Smooth muscle cell (in vitro differentiated cells): Measurements from ENCODE around the gene PRRC2B. TPM values are rescaled to one million over a fixed set of nuclear protein-coding genes. Genes with fewer than 3 reads are reported as not detected.

Experiments used
- DNase-seq: peaks from one replicate; lab custom pipeline; 2025; ENCODE audit not compliant: unreplicated experiment; lab: John Stamatoyannopoulos, UW
- H2AFZ ChIP-seq: fragments of 200-600 bp; sonication (generic); 2 replicates; pipeline ENCODE4 v1.6.0; 2016; ENCODE audit warnings: antibody characterized with exemption, low read depth, mild to moderate bottlenecking
- H3F3A ChIP-seq: fragments of 200-600 bp; sonication (generic); 2 replicates; pipeline ENCODE4 v1.6.0; 2017; ENCODE audit warnings: antibody characterized with exemption, low read depth
- H3K27ac ChIP-seq: fragments of 200-600 bp; sonication (generic); 2 replicates; pipeline ENCODE4 v1.5.1; 2016; ENCODE audit warnings: low read depth, mild to moderate bottlenecking
- H3K27me3 ChIP-seq: fragments of 200-600 bp; sonication (generic); 2 replicates; pipeline ENCODE4 v1.6.1; 2016; ENCODE audit warnings: low read depth, mild to moderate bottlenecking
- H3K36me3 ChIP-seq: fragments of 200-600 bp; sonication (generic); 2 replicates; pipeline ENCODE4 v1.5.1; 2016; ENCODE audit warnings: low read depth
- H3K4me1 ChIP-seq: fragments of 200-600 bp; sonication (generic); 2 replicates; pipeline ENCODE4 v1.5.1; 2016; ENCODE audit warnings: low read depth
- H3K4me2 ChIP-seq: fragments of 200-600 bp; sonication (generic); 2 replicates; pipeline ENCODE4 v1.6.0; 2016; ENCODE audit warnings: mild to moderate bottlenecking
- H3K4me3 ChIP-seq: fragments of 200-600 bp; sonication (generic); 2 replicates; pipeline ENCODE4 v1.5.1; 2016; ENCODE audit warnings: mild to moderate bottlenecking
- H3K79me2 ChIP-seq: fragments of 200-600 bp; sonication (generic); 2 replicates; pipeline ENCODE4 v1.6.0; 2016; ENCODE audit warnings: low read depth, mild to moderate bottlenecking
- H3K9ac ChIP-seq: fragments of 200-600 bp; sonication (generic); 2 replicates; pipeline ENCODE4 v1.6.0; 2016; ENCODE audit warnings: low read depth
- H3K9me3 ChIP-seq: fragments of 200-600 bp; sonication (generic); replicated peaks from 2 replicates; pipeline ENCODE4 v1.5.1; 2016; ENCODE audit warnings: low read depth
- H4K20me1 ChIP-seq: fragments of 200-600 bp; sonication (generic); 2 replicates; pipeline ENCODE4 v1.6.0; 2016; ENCODE audit warnings: low read depth
- CTCF ChIP-seq: fragments of 200-600 bp; sonication (generic); IDR thresholded peaks from 2 replicates; pipeline ENCODE4 v1.5.1; 2017; ENCODE audit warnings: borderline replicate concordance, mild to moderate bottlenecking, antibody characterized with exemption; ENCODE audit not compliant: insufficient read depth, poor library complexity, severe bottlenecking
- WGBS: methylation state at CpG from one replicate; pipeline ENCODE4 v1.1.7; 2016; ENCODE audit warnings: low lambda C conversion rate; 5-methylcytosine and 5-hydroxymethylcytosine counted together
- polyA plus RNA-seq: library from polyadenylated mRNA; unstranded; fragments of >200 nt; fragmentation: Nextera tagmentation; extraction: Ambion mirVana; gene quantifications from 2 replicates; pipeline ENCODE4 v1.2.1, GENCODE V29; 2016
- total RNA-seq: library from RNA; depleted of rRNA; stranded (reverse); fragments of >200 nt; gene quantifications from 2 replicates; pipeline ENCODE4 v1.2.3, GENCODE V29; 2014

The PRRC2B gene
- total and polyA plus RNA-seq, 2 experiments from 2014 or later, result 38.6 to 97.2 TPM

- peaks cover 16% of the 10 kb centered on the region for H3F3A ChIP-seq
- H3K27ac ChIP-seq, result no peak overlapping the region
- no peaks in the 10 kb centered on the region for H3K4me1 ChIP-seq
- no peak for DNase-seq
- H3K27me3 ChIP-seq, result no peaks in the 10 kb centered on the region
- no peaks in the 10 kb centered on the region for H3K36me3 ChIP-seq
- H3K4me2 ChIP-seq, result no peak overlapping the region
- no peak overlapping the region for H2AFZ ChIP-seq
- H3K9me3 ChIP-seq, result no peaks in the 10 kb centered on the region
- no peak overlapping the region for H3K9ac ChIP-seq
- peaks cover 14% of the 10 kb centered on the region for H4K20me1 ChIP-seq
- WGBS, result 87% methylated on average over 16 of the region's 16 CpGs
- no peak for TF ChIP-seq CTCF
- H3K4me3 ChIP-seq, result no peak overlapping the region
- H3K79me2 ChIP-seq, result no peaks in the 10 kb centered on the region
Measured at GRCh38 chr9:131520503-131520902, 126.6 kb downstream of the PRRC2B start.

GRCh38 chr9:131521203-131521602, 127.3 kb downstream of the PRRC2B start:
- Histone ChIP-seq H3K27me3 (no peaks in the 10 kb centered on the region), H3K4me3 (no peak overlapping the region), H3K4me1 (no peaks in the 10 kb centered on the region), H2AFZ (no peak overlapping the region), H4K20me1 (peaks cover 14% of the 10 kb centered on the region), H3K79me2 (no peaks in the 10 kb centered on the region), H3F3A (peaks cover 16% of the 10 kb centered on the region), H3K9ac (no peak overlapping the region), H3K9me3 (no peaks in the 10 kb centered on the region), H3K36me3 (no peaks in the 10 kb centered on the region), H3K4me2 (no peak overlapping the region), H3K27ac (no peak overlapping the region)
- no peak for DNase-seq
- WGBS, result 97% methylated on average over 10 of the region's 10 CpGs
- TF ChIP-seq CTCF, result no peak

DNA sequence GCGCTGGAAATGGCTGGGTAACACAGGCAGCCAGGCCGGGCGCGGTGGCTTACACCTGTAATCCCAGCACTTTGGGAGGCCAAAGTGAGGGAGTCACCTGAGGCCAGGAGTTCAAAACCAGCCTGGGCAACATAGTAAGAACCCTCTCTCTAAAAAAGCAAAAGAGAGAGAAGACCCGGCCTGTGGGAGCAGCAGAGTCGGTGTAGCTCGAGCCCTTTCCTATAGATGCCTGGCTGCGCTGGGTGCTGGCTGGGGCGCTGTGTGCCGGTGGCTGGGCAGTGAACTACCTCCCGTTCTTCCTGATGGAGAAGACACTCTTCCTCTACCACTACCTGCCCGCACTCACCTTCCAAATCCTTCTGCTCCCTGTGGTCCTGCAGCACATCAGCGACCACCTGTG, 127.9 kb downstream of the PRRC2B start:
- H3K36me3 ChIP-seq, result no peaks in the 10 kb centered on the region
- H3K4me2 ChIP-seq, result no peak overlapping the region
- no peak overlapping the region for H2AFZ ChIP-seq
- no peak overlapping the region for H3K4me3 ChIP-seq
- DNase-seq, result no peak
- WGBS, result 95% methylated on average over 13 of the region's 13 CpGs
- no peak overlapping the region for H3K9ac ChIP-seq
- no peaks in the 10 kb centered on the region for H3K27me3 ChIP-seq
- no peak for TF ChIP-seq CTCF
- no peak overlapping the region for H3K27ac ChIP-seq
- H3K79me2 ChIP-seq, result no peaks in the 10 kb centered on the region
- peaks cover 14% of the 10 kb centered on the region for H4K20me1 ChIP-seq
- H3K4me1 ChIP-seq, result no peaks in the 10 kb centered on the region
- H3F3A ChIP-seq, result peaks cover 16% of the 10 kb centered on the region
- no peaks in the 10 kb centered on the region for H3K9me3 ChIP-seq

- no peaks in the 10 kb centered on the region for H3K9me3 ChIP-seq
- no peak for DNase-seq
- H3K79me2 ChIP-seq, result no peaks in the 10 kb centered on the region
- H3K36me3 ChIP-seq, result no peaks in the 10 kb centered on the region
- H3K27me3 ChIP-seq, result no peaks in the 10 kb centered on the region
- H3K4me2 ChIP-seq, result no peak overlapping the region
- peaks cover 16% of the 10 kb centered on the region for H3F3A ChIP-seq
- H2AFZ ChIP-seq, result no peak overlapping the region
- H3K27ac ChIP-seq, result no peak overlapping the region
- H3K4me3 ChIP-seq, result no peak overlapping the region
- H3K9ac ChIP-seq, result no peak overlapping the region
- no peaks in the 10 kb centered on the region for H3K4me1 ChIP-seq
- no peak for TF ChIP-seq CTCF
- peaks cover 14% of the 10 kb centered on the region for H4K20me1 ChIP-seq
- 96% methylated on average over 29 of the region's 29 CpGs for WGBS
Measured at GRCh38 chr9:131522257-131523085, 128.6 kb downstream of the PRRC2B start.
